GM19438 (cell line): ENCODE measurements around the gene CBL.

ENCODE experiments used
- ATAC-seq: cut with Tn5 transposase; IDR thresholded peaks from one replicate; pipeline ENCODE4 v1.9.1; 2021; ENCODE audit warnings: low read depth; ENCODE audit not compliant: unreplicated experiment

The CBL gene

DNA sequence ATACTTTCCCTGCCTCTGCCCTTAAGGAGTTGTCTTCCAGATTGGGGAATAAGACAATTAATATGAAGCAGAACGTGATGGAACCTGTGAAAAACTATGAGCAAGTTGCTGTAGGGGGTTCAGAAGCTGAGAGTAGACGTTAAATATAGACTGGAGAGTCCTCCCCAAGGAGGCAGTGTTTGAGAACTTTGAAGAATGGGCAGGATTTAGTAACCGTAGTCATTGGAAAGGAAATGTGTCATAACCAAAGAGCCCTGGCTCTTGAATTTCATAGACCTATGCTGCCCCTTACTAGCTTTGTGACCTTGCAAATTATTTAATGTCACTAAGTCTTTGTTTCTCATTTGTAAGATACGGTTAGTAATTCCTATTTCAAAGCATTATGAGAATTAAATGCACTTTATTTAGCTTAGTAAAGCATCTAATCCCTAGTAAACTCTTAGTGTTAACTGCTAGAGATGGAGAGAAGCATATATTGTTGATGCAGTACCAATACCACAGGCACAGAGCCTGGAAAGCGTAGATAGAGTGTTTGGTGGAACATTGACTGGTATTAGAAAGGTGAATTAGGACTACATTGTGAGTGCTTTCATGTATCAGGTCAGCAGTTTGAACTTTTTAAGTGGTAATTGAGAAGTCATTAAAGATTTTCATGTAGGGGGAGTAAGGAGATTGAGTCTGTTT, 56.7 kb downstream of the CBL start:
- no peak for ATAC-seq

GRCh38 chr11:119263352-119263940, 57.3 kb downstream of the CBL start:
- ATAC-seq, result no peak

DNA sequence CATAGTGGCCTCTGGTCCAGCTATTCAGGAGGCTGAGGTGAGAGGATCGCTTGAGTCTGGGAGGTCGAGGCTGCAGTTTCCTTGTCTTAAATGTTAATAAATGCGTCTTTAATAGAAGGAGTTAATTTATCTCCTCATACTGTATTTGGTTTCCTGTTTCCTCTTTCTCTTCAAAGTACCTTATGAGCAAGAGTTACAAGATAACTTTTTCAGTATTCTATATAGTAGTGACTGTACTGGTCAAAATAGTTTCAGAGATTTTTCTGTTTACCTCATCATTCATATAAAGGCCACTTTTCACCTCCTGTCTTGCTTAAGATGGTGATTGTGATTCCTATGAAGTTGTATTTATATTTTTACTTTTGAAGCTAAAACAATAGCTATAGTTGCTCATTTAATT, 59.9 kb downstream of the CBL start:
- no peak for ATAC-seq

DNA sequence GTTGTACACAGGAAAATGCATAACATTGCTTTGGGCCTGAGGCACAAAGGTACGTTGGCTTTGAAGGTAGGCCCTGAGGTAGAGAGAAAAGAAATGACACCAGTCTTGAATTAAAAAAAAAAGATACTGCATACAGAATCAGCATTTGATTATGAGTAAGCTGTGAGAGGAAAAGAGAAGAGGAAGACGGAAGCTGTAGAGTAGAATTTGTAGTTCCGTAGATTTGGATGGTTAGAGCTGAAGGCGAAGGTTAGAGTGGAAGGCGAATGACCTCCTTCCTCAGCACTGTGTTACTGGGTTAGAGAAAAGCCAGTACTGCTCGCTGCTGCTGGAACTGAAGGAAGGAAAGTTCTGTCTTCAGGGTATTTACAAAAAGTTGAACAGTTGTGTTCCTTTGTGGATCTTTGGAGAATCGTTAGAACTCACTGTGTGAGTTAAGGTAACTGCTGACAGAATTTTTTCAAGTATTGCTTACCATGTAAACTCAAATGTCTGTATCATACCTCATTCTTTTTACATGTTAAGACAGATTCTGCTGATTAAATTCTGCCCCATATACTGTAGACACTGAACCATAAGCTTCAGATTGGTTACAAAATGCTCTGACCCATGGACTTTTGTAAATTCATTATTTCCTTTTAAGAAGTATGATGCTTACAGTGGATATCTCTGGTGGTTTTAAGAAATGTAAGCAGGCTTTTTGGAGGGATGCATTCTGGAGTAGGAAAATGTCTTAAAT, 60.5 kb downstream of the CBL start:
- no peak for ATAC-seq

- no peak for ATAC-seq
Measured at GRCh38 chr11:119267645-119268044, 61.5 kb downstream of the CBL start.

GRCh38 chr11:119273721-119274120, 67.6 kb downstream of the CBL start:
- no peak for ATAC-seq

GRCh38 chr11:119277660-119278059, 71.5 kb downstream of the CBL start:
- no peak for ATAC-seq

GRCh38 chr11:119282495-119282894, 76.4 kb downstream of the CBL start:
- no peak for ATAC-seq

DNA sequence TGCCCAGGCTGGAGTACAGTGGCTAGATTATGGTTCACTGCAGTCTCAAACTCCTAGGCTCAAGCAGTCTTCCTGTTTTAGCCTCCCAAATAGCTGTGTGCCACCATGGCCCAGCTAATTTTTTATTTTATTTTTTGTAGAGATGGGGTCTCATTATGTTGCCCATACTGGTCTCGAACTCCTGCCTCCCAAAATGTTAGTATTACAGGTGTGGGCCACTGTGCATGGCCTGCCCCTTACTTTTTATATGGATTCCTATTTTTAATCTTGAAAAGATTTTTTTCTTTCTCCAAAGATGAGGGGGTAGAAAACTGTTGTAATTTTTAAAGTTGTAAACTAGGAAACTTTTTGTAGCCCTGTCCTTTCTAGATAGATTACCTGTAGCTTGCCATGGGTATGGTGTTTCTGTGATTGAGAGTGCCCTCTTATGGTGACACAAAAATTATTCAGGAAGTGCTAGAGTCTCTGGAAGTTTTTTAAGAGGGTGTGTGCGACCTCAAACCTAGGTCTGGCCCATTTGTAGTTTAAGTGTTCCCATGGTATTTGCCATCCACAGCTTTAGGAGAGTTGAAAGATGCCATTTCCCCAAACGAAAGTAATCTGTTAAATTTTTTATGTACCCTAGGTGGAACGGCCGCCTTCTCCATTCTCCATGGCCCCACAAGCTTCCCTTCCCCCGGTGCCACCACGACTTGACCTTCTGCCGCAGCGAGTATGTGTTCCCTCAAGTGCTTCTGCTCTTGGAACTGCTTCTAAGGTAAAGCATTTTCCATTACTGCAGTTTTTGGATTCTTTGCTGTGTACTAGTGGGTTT, 78.4 kb downstream of the CBL start:
- no peak for ATAC-seq

DNA sequence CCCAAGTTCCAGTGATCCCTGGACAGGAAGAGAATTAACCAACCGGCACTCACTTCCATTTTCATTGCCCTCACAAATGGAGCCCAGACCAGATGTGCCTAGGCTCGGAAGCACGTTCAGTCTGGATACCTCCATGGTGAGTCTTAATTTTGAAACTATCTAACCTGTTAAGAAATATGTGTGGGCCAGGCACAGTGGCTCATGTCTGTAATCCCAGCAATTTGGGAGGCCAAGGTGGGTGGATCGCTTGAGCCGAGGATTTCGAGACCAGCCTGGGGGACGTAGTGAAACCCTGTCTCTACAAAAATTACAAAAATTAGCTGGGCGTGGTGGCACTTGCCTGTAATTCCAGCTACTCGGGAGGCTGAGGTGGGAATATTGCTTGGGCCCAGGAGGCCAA, 79.3 kb downstream of the CBL start:
- no peak for ATAC-seq

DNA sequence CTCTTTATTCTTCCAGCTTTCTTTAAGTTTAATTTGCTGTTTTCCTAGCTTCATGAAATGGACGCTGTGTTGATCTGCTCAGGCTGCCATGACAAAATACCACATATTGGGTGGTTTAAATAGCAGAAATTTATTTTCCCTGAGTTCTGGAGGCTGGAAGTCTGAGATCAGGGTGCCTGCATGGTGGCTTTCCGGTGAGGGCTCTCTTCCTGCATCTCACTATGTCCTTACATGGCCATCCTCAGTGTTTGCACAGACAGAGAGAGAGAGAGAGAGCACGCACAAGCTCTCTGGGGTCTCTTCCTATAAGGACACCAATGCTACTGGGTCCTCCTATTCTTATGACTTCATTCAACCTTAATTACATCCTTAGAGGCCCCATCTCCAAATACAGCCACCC, 82.1 kb downstream of the CBL start:
- ATAC-seq, result no peak

DNA sequence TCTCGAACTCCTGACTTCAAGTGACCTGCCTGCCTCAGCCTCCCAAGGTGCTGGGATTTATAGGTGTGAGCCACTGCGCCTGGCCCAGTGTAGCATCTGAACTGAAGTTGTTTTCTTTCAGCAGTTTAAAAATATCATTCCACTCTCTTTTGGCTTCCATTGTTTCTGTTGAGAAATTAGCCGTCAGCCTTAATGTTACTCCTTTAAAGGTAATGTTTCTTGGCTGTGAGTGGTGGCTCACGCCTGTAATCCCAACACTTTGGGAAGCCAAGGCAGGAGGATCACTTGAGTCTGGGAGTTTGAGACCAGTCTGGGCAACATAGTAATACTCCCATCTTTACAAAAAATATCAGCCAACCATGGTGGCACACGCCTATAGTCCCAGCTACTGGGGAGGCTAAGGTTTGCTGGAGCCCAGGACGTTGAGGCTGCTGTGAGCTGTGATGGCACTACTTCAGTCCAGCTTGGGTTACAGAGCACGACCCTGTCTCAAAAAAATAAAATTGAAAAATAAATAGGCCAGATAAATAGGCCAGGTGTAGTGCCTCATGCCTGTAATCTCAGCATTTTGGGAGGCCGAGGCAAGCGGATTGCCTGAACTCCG, 84.9 kb downstream of the CBL start:
- ATAC-seq, result no peak

GRCh38 chr11:119293461-119293860, 87.3 kb downstream of the CBL start:
- ATAC-seq, result no peak

DNA sequence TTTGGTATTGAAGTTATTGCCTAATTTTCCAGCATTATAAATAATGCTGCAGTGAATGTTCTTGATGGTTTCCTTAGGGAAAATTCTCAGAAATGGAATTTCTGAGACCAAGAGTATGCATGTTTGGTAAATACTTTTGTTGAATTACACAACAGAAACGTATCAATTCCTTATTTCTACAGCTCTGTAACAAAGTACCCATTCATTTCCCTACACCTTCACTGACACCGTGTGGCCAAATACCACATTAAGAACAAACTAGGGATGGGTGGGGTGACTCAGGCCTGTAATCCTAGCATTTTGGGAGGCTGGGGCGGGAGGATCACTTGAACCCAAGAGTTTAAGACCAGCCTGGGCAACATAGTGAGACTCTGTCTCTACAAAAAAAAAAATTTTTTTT, 89.0 kb downstream of the CBL start:
- ATAC-seq, result no peak

- ATAC-seq, result no peak
Measured at GRCh38 chr11:119297938-119298337, 91.8 kb downstream of the CBL start.

DNA sequence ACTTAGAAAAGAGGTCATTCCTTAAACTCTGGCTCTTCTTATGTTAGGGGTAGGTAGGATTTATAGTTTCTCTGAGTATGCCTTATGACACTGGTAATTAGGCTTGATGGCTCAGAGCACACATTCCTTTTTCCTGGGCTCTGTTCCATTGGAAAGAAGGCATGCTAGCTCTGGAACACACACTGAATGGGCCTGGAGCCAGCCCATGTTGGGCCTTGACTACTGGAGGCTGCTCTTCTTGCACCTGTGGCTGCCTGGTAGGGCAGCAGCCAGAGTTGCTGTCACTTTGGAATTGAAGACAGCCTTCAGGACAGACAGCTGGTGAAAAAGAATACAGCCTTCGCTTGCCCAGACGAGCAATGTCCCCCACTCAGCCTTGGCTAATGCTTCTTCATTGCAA, 92.6 kb downstream of the CBL start:
- ATAC-seq, result no peak

DNA sequence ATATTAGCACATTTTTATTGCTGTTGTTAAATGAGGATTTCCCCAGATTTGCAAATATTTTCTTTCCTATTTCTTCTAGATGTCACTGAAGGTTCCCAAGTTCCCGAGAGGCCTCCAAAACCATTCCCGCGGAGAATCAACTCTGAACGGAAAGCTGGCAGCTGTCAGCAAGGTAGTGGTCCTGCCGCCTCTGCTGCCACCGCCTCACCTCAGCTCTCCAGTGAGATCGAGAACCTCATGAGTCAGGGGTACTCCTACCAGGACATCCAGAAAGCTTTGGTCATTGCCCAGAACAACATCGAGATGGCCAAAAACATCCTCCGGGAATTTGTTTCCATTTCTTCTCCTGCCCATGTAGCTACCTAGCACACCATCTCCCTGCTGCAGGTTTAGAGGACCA, 93.3 kb downstream of the CBL start:
- ATAC-seq, result no peak

GRCh38 chr11:119300198-119300964, 94.2 kb downstream of the CBL start:
- ATAC-seq, result no peak

- no peak for ATAC-seq
Measured at GRCh38 chr11:119303227-119303718, 97.1 kb downstream of the CBL start.
